Activated gamma-delta T cell (primary cell): Measurements from ENCODE around the gene FCRL4.
"Not testable (repeated sequence)": the region's sequence is repeated elsewhere in the genome, so short reads cannot be mapped to it uniquely, and the experiment has no call there.

ENCODE experiments used
- DNase-seq: peaks from one replicate; lab custom pipeline; 2025; lab: John Stamatoyannopoulos, UW

FCRL4 gene

DNA sequence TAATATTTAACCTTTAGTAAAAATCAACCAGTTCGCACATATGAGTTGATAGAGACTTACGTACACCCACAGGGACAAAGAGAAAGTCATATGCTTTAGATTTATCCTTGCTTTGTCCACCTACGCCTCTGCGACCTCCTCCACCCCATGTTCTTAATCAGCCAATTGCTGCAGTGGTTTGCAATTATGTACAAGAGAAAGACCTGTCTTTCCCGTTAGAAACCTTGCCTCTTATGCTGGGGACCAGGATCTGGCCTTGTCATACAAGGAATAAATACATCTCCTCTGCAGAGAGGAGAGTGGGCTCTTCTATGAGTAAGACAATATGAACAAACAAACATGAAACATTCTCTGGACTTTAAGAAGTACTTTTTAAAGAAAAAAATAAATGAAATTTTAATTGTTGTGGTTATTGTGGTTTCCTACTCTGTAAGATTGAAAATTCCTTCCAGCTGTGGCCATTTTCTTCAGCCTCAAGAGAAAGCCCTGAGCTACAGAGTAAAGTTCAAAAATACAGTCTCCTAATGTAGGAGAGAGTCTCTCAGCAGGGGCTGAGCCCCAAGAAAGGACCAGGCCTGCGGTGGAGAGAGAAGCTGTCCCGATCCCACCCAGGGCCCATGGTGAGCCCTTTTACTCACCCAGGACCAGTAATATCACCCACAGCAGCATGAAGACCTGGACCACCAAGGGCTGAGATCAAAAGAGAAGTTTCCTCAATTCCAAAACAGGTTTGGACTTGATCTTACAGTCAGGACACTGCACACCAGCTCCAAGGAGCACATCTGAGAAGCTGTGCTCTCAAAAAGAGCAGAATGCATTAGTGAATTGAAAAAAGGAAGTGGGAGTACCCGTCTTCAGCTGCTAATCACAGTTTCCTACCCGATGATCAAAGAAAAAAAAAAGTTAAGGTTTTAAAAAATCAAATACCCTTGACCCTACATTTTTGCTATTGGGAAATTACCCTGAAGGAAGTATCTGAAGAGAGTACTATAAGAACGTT, 45.9 kb downstream of the FCRL4 start, which contains the start of gene FCRL5:
FCRL5 (minus strand) TSS at position 822 of the 1,000 bp plus-strand sequence; CDS start at position 669, 153 bp downstream.
- DNase-seq: no peak

DNA sequence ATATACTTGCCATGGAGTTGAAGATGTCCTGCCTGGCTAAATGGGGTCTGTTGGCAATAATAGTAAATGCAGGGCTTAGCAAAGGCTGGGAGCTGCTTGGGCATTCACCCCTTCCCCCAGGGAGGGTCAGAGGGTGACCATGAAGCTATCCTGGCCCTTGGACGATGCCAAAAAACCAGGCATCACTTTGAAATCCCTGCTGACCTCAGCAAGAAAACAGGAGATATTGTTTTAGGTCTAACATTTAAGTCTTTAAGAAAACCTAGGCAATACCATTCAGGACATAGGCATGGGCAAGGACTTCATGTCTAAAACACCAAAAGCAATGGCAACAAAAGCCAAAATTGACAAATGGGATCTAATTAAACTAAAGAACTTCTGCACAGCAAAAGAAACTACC, 49.8 kb downstream of the FCRL4 start:
- DNase-seq: not testable (repeated sequence)

DNA sequence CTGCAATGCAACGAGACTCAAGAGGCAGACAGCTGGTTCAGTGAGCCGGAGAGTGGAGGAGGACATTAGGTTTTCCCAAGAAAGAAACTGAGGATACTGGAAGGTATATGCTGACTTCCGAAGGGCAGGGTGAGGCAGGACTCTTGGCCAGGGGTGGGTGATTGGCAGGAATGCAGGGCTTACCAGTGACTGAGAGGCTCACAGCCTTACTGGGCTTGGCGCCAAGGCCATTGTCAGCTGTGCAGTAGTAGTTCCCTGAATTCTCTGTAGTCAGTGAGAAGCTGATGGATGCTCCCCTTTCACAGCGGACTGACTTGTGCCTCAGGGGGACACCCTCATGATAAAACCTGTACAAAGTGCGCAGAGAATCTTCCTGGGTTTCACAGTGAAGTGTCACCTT, 55.2 kb downstream of the FCRL4 start:
- DNase-seq: no peak

DNA sequence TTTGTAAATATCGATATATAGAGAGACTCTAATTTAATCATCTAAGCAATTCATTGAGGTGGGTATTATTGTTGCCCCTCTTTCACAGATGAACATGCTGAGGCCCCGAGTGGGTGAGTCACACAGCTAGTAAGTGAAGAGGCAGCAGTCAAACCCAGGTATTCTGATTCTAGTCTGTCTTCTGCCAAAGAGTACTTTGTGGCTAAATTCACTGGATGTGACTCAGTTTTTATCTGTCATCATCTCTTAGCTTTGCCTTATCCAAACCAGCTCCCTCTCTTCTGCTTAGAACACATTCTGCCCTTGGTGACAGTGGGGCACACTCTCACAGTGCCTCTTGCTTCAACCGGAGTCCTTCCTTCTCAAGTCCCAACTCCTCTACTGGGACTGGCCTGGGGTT, 57.0 kb downstream of the FCRL4 start:
- no peak for DNase-seq

DNA sequence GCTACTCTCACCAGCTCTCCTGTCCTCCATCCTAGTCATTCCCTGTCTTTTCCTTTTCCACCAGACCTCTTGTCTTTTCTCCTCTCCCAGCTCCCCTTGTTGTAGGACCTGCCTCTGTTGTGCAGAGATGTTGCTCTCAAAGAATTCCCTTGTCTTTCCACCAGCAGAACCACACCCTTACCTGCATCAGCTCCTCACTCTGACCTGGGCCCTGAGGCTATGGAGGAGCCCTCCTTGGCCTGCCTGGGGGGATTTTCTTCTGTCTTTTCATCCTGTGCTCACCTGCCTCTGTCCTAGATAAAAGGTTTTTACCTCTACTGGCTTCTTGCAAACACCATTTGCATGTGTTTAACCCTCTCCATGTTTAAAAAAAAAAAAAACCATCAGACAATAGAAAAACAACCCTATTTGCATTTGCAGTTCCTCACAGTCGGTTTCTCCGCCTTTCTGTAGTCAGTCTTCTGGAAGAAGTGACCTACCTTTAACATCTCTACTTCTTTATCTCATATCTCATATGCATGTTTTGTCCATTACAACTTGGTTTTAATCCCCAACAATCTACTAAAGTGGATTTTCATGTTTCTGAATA, 57.6 kb downstream of the FCRL4 start:
- no peak for DNase-seq

DNA sequence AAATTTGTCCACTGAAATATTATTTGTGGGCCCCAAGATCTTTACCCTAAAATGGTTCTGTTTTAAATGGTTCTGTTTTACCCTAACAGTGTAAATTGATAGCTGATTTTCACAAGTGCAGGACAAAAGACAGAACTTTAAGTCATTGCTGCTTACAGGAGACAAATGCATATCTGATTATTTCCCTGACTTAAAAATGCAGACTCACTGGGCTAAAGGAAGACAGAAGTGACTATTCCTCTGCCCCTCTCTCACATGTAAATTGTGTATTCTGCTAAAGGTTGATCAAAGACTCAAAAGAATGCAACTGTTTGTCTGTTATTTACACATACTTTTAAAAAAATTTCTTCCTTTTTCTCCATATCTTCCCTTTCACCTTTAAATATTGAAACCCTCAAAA, 58.3 kb downstream of the FCRL4 start:
- no peak for DNase-seq

DNA sequence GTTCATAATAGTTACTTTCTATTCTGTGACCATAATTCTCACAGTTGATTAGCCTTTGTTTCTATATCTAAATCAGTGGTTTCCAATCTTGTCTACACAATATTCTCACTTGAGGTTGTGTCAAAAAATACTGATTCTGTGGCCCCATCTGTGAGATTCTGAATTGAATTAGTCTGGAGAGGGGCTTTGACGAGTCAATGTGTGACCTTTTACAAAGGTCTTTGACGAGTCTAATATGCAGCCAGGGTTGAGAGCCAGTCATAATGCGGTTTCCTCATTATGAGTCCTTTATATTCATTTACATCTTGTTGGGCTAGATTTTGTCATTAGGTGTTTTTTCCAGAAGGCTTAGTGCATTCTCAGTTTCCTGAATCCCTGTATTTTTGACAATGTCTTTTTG, 65.3 kb downstream of the FCRL4 start:
- DNase-seq: no peak

DNA sequence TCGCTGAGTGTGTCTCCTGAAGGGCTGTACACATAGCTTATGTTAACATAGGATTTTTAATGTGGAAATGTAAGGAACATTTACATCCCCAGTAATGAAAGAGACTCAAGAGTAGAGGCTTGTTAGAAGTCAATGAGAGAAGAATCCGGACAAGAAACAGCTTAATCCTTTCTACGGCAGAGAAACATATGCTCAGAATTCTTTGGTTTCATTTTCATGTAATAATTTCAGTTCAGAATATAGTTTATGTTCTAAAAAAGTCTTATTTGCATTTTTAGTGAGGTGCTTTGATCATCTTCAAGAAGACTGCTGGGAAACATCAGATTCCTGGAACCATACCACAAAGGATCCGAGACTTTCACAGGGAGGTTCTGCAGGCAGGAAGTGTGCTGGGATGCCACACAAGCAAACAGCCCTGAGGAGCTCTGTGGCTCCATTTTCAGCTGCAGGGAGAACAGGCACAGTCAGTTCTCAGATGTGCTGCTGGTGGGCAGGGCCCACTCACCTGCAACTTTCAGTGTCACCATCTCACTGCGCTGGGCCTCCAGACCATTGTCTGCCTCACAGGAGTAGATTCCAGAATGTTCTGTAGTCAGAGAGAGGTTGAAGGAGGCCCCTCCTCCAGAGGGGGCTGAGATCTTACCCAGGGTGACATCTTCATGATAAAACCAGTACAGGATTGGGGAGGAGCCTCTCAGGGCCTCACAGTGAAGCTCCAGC, 74.0 kb downstream of the FCRL4 start:
- no peak for DNase-seq
